ENCODE results near the gene RAPGEF2.

RAPGEF2 gene

GRCh38 chr4:159162576-159162975, 59.7 kb downstream of the RAPGEF2 start:
- DNase-seq, result no peak
- H3K4me3 ChIP-seq (ENCODE audit: low read depth, low read length), result no peak overlapping the region
- no peak overlapping the region for H3K27ac ChIP-seq
- TF ChIP-seq CTCF (IDR thresholded peaks at IDR 0.05; ENCODE audit: low read depth, low read length), result no peak
- no peaks in the 10 kb centered on the region for H3K9me3 ChIP-seq (ENCODE audit: severe bottlenecking)
- no peaks in the 10 kb centered on the region for H3K36me3 ChIP-seq
- H3K27me3 ChIP-seq (ENCODE audit: insufficient read depth, low read depth, severe bottlenecking), result no peaks in the 10 kb centered on the region

- H3K27ac ChIP-seq, result no peak overlapping the region
- no peaks in the 10 kb centered on the region for H3K9me3 ChIP-seq (ENCODE audit: severe bottlenecking)
- H3K36me3 ChIP-seq, result no peaks in the 10 kb centered on the region
- no peak for DNase-seq
- no peaks in the 10 kb centered on the region for H3K27me3 ChIP-seq (ENCODE audit: insufficient read depth, low read depth, severe bottlenecking)
- no peak for TF ChIP-seq CTCF (IDR thresholded peaks at IDR 0.05; ENCODE audit: low read depth, low read length)
- no peak overlapping the region for H3K4me3 ChIP-seq (ENCODE audit: low read depth, low read length)
Observed at GRCh38 chr4:159163521-159163920, 60.6 kb downstream of the RAPGEF2 start.

GRCh38 chr4:159169404-159170302, 66.8 kb downstream of the RAPGEF2 start:
- DNase-seq, result no peak
- no peaks in the 10 kb centered on the region for H3K36me3 ChIP-seq
- H3K9me3 ChIP-seq (ENCODE audit: severe bottlenecking), result no peaks in the 10 kb centered on the region
- TF ChIP-seq CTCF (IDR thresholded peaks at IDR 0.05; ENCODE audit: low read depth, low read length), result no peak
- H3K27me3 ChIP-seq (ENCODE audit: insufficient read depth, low read depth, severe bottlenecking), result no peaks in the 10 kb centered on the region
- H3K27ac ChIP-seq, result no peak overlapping the region
- H3K4me3 ChIP-seq (ENCODE audit: low read depth, low read length), result no peak overlapping the region

GRCh38 chr4:159171287-159171686, 68.4 kb downstream of the RAPGEF2 start:
- no peak for TF ChIP-seq CTCF (IDR thresholded peaks at IDR 0.05; ENCODE audit: low read depth, low read length)
- Histone ChIP-seq H3K27ac (no peak overlapping the region), H3K9me3 (ENCODE audit: severe bottlenecking) (no peaks in the 10 kb centered on the region), H3K4me3 (ENCODE audit: low read depth, low read length) (no peak overlapping the region), H3K27me3 (ENCODE audit: insufficient read depth, low read depth, severe bottlenecking) (no peaks in the 10 kb centered on the region), H3K36me3 (no peaks in the 10 kb centered on the region)
- no peak for DNase-seq

GRCh38 chr4:159173886-159174285, 71.0 kb downstream of the RAPGEF2 start:
- DNase-seq, result no peak
- TF ChIP-seq CTCF (IDR thresholded peaks at IDR 0.05; ENCODE audit: low read depth, low read length), result no peak
- Histone ChIP-seq H3K27ac (no peak overlapping the region), H3K9me3 (ENCODE audit: severe bottlenecking) (no peaks in the 10 kb centered on the region), H3K36me3 (no peaks in the 10 kb centered on the region), H3K4me3 (ENCODE audit: low read depth, low read length) (no peak overlapping the region), H3K27me3 (ENCODE audit: insufficient read depth, low read depth, severe bottlenecking) (no peaks in the 10 kb centered on the region)

All from WERI-Rb-1 (cell line).